Measurements from ENCODE around the gene SLC9A5. TPM values are rescaled to one million over a fixed set of nuclear protein-coding genes. Genes with fewer than 3 reads are reported as not detected.
A peak's percentile ranks its signal among the peaks of the same experiment; 100 is the strongest.

Gene SLC9A5
- total and polyA plus RNA-seq, 9 of the 15 experiments (the other 6 are each of a cell fraction or from before 2014, with no cell fraction given): 0.06 to 3.1 (median 1.2) TPM

- no peak for TF ChIP-seq ETV6 (IDR thresholded peaks at IDR 0.05; ENCODE audit: borderline replicate concordance in 1 of 2, low read depth in 2 of 2, low read length in 1 of 2)
- 0 out of 2 replicates have a peak, but pooled peaks have one; percentile 19 for TF ChIP-seq ETV6 (CRISPR knock-in tag; IDR thresholded peaks at IDR 0.05; ENCODE audit: borderline replicate concordance)
- peak; percentile 30; the same call in 1 of the 2 replicates for TF ChIP-seq CBFA2T3 (IDR thresholded peaks at IDR 0.05)
- TF ChIP-seq HMGN3 (IDR thresholded peaks at IDR 0.05; ENCODE audit: borderline replicate concordance, extremely low read depth, insufficient read length, low read depth, low read length): no peak
- TF ChIP-seq SMC3 (conservative IDR thresholded peaks at IDR 0.05; ENCODE audit: insufficient read depth, low read depth, low read length): no peak
- no peak for TF ChIP-seq SMAD2 (IDR thresholded peaks at IDR 0.05; ENCODE audit: low read depth, low read length)
- TF ChIP-seq JUNB (CRISPR knock-in tag; conservative IDR thresholded peaks at IDR 0.05): no peak
- TF ChIP-seq FOXJ3 (CRISPR knock-in tag; IDR thresholded peaks at IDR 0.05): no peak
- peak; percentile 55; the same call in 1 of the 2 replicates for TF ChIP-seq MXI1 (IDR thresholded peaks at IDR 0.05; ENCODE audit: low read depth, low read length)
- TF ChIP-seq RBM39 (optimal IDR thresholded peaks at IDR 0.05; ENCODE audit: low read depth, low read length): no peak
- TF ChIP-seq ETS1 (conservative IDR thresholded peaks at IDR 0.05; ENCODE audit: control insufficient read depth, low read depth, low read length): 0 out of 2 replicates have a peak, but pooled peaks have one; percentile 20
- no peak for TF ChIP-seq ZNF134 (CRISPR knock-in tag; conservative IDR thresholded peaks at IDR 0.05)
- TF ChIP-seq RBBP5 (IDR thresholded peaks at IDR 0.05; ENCODE audit: borderline replicate concordance, insufficient read depth, low read length, poor library complexity, severe bottlenecking): no peak
- TF ChIP-seq SIX5 (IDR thresholded peaks at IDR 0.05; ENCODE audit: borderline replicate concordance in 1 of 2, insufficient read depth in 1 of 2, low read depth in 1 of 2, low read length in 2 of 2): no peak
- no peak for TF ChIP-seq MAFK (IDR thresholded peaks at IDR 0.05; ENCODE audit: low read length)
- TF ChIP-seq DIDO1 (tag; IDR thresholded peaks at IDR 0.05; ENCODE audit: low read depth): no peak
- TF ChIP-seq HDAC3 (IDR thresholded peaks at IDR 0.05; ENCODE audit: borderline replicate concordance, partially characterized antibody): no peak
- no peak for TF ChIP-seq ZNF830 (CRISPR knock-in tag; IDR thresholded peaks at IDR 0.05)
- no peak for TF ChIP-seq ZNF3 (CRISPR knock-in tag; IDR thresholded peaks at IDR 0.05)
- no peak for TF ChIP-seq PREB (CRISPR knock-in tag; IDR thresholded peaks at IDR 0.05)
- TF ChIP-seq ELF2 (CRISPR knock-in tag; IDR thresholded peaks at IDR 0.05): peak; percentile 67
- no peak for TF ChIP-seq NFIX (CRISPR knock-in tag; IDR thresholded peaks at IDR 0.05; ENCODE audit: low read depth)
- no peak for TF ChIP-seq HMBOX1 (IDR thresholded peaks at IDR 0.05)
- TF ChIP-seq KDM4B (IDR thresholded peaks at IDR 0.05; ENCODE audit: borderline replicate concordance in 2 of 2, low read depth in 1 of 2): no peak
- TF ChIP-seq RFX5 (IDR thresholded peaks at IDR 0.05; ENCODE audit: low read depth, low read length): no peak
- TF ChIP-seq HLTF (IDR thresholded peaks at IDR 0.05): no peak
- TF ChIP-seq MCM7 (IDR thresholded peaks at IDR 0.05): no peak
Measured at GRCh38 chr16:67246081-67246755, 2.6 kb upstream of the SLC9A5 start (continued).

Data from K562 (cell line).